HCT116 (cell line): ENCODE measurements around the gene IL1RAPL2. TPM values are rescaled to one million over a fixed set of nuclear protein-coding genes. Genes with fewer than 3 reads are reported as not detected.

ENCODE experiments used
- ATAC-seq: fragments of 200-7000 bp; cut with Tn5 transposase; 2 replicates; pipeline ENCODE4 v1.9.1; 2020; ENCODE audit warnings: mild to moderate bottlenecking, moderate library complexity
- BruUV-seq: library from RNA; stranded (reverse); fragments of 400-500 nt; replicated peaks from 2 replicates; lab custom pipeline; 2021; lab: Mats Ljungman, UMichigan
- CTCF ChIA-PET: fragments of 300-600 bp; sonication (Branson Sonifier 250); formaldehyde crosslinking; loops from one replicate; lab custom pipeline; 2021; ENCODE audit warnings: antibody characterized with exemption; lab: Charles Lee
- POLR2A ChIA-PET: fragments of 300-600, 350-600 bp; sonication (Branson Sonifier 250); formaldehyde crosslinking; loops from one replicate; lab custom pipeline; 2021; ENCODE audit warnings: antibody characterized with exemption; lab: Charles Lee
- RAD21 ChIA-PET, 2 experiments: fragments of 300-600 bp; sonication (Branson Sonifier 250); formaldehyde crosslinking; loops; one replicate each; lab custom pipeline; 2023; ENCODE audit warnings: low total read pairs in 2 of 2; ENCODE audit not compliant: uncharacterized antibody in 2 of 2, unreplicated experiment in 2 of 2, low non-redundant PET in 1 of 2; lab: Charles Lee
- DNase-seq: peaks from one replicate; pipeline ENCODE4 v3.0.0-alpha.2; 2010; ENCODE audit warnings: low read depth, low spot score
- H2AFZ ChIP-seq: fragments of 200-600 bp; shearing (Covaris generic), sonication (generic); 2 replicates; pipeline ENCODE4 v1.6.1; 2017; ENCODE audit warnings: low read depth, mixed run types, mixed read lengths, antibody characterized with exemption, low read length; ENCODE audit not compliant: poor library complexity, severe bottlenecking
- H3K27ac ChIP-seq: 2 replicates; pipeline ENCODE4 v1.5.1; 2012; ENCODE audit warnings: low read depth, low read length
- H3K27me3 ChIP-seq: fragments of 200-600 bp; sonication (generic); 2 replicates; pipeline ENCODE4 v1.6.1; 2016; ENCODE audit warnings: mixed run types, low read length, mixed read lengths; ENCODE audit not compliant: insufficient read depth
- H3K36me3 ChIP-seq, 2 experiments: fragments of 200-500 bp in 1 of 2; fragments of 200-600 bp in 1 of 2; sonication (Bioruptor generic) in 1 of 2; sonication (generic) in 1 of 2; 2 replicates each; pipeline versions ENCODE4 v1.5.1 to v1.6.1; 2014 to 2016; ENCODE audit warnings: low read length in 2 of 2, inconsistent platforms in 1 of 2, mixed read lengths in 1 of 2, mixed run types in 1 of 2; ENCODE audit not compliant: insufficient read depth in 2 of 2, control insufficient read depth in 1 of 2
- H3K4me1 ChIP-seq, 2 experiments: fragments of 200-600 bp in 1 of 2; sonication (generic) in 1 of 2; 2 replicates each; pipeline versions ENCODE4 v1.5.1 to v1.6.1; 2012 to 2017; ENCODE audit warnings: low read length in 2 of 2, inconsistent platforms in 1 of 2, mild to moderate bottlenecking in 1 of 2, mixed read lengths in 1 of 2, mixed run types in 1 of 2, moderate library complexity in 1 of 2; ENCODE audit not compliant: insufficient read depth in 2 of 2, control insufficient read depth in 1 of 2
- H3K4me2 ChIP-seq: fragments of 200-600 bp; sonication (generic); 2 replicates; pipeline ENCODE4 v1.6.1; 2017; ENCODE audit warnings: mixed run types, low read length, mixed read lengths
- H3K4me3 ChIP-seq, 2 experiments: fragments of 200-600 bp in 1 of 2; sonication (generic) in 1 of 2; replicated peaks in 1 of 2; 2 replicates each; pipeline ENCODE4 v1.5.1; 2011 to 2016; ENCODE audit warnings: low read length in 2 of 2, control low read depth in 1 of 2, low read depth in 1 of 2, mild to moderate bottlenecking in 1 of 2, mixed read lengths in 1 of 2, mixed run types in 1 of 2
- H3K79me2 ChIP-seq: fragments of 200-600 bp; sonication (generic); 2 replicates; pipeline ENCODE4 v1.6.1; 2017; ENCODE audit warnings: mild to moderate bottlenecking, mixed run types, low read length, moderate library complexity, mixed read lengths; ENCODE audit not compliant: insufficient read depth
- H3K9ac ChIP-seq: fragments of 200-600 bp; sonication (generic); 2 replicates; pipeline ENCODE4 v1.6.1; 2016; ENCODE audit warnings: low read length, mixed read lengths
- H3K9me2 ChIP-seq: fragments of 200-600 bp; sonication (generic), shearing (Covaris generic); 2 replicates; pipeline ENCODE4 v1.6.1; 2017; ENCODE audit warnings: mixed run types, mild to moderate bottlenecking, moderate library complexity; ENCODE audit not compliant: insufficient read depth
- H3K9me3 ChIP-seq, 2 experiments: fragments of 200-500 bp in 1 of 2; fragments of 200-600 bp in 1 of 2; sonication (Bioruptor generic) in 1 of 2; sonication (generic) in 1 of 2; 2 replicates each; pipeline ENCODE4 v1.6.1; 2014 to 2017; ENCODE audit warnings: low read length in 2 of 2, mixed read lengths in 2 of 2, inconsistent platforms in 1 of 2, low read depth in 1 of 2, mild to moderate bottlenecking in 1 of 2, mixed run types in 1 of 2, moderate library complexity in 1 of 2; ENCODE audit not compliant: control insufficient read depth in 1 of 2, insufficient read depth in 1 of 2
- H4K20me1 ChIP-seq: fragments of 200-600 bp; sonication (generic), shearing (Covaris generic); 2 replicates; pipeline ENCODE4 v1.6.1; 2017; ENCODE audit warnings: mixed run types, mild to moderate bottlenecking, moderate library complexity; ENCODE audit not compliant: insufficient read depth
- CEBPB ChIP-seq: IDR thresholded peaks from 2 replicates; pipeline ENCODE4 v1.6.1; 2012; ENCODE audit warnings: low read depth
- EZH2 ChIP-seq: fragments of 200-600 bp; sonication (generic); IDR thresholded peaks from 2 replicates; pipeline ENCODE4 v1.6.1; 2017; ENCODE audit warnings: antibody characterized with exemption, mixed run types
- EZH2phosphoT487 ChIP-seq: fragments of 200-600 bp; IDR thresholded peaks from 2 replicates; pipeline ENCODE4 v1.6.1; 2018; ENCODE audit warnings: antibody characterized with exemption, borderline replicate concordance
- POLR2A ChIP-seq: IDR thresholded peaks from 2 replicates; pipeline ENCODE4 v1.7.0; 2011; ENCODE audit warnings: borderline replicate concordance; ENCODE audit not compliant: insufficient read depth, insufficient read length; ENCODE audit errors: extremely low read depth
- POLR2AphosphoS5 ChIP-seq: IDR thresholded peaks from 2 replicates; pipeline ENCODE4 v1.6.1; 2011; ENCODE audit warnings: mild to moderate bottlenecking, low read depth, low read length, moderate library complexity
- RAD21 ChIP-seq: IDR thresholded peaks from 2 replicates; pipeline ENCODE4 v1.6.1; 2012; ENCODE audit warnings: low read depth, mild to moderate bottlenecking
- REST ChIP-seq: IDR thresholded peaks from 2 replicates; pipeline ENCODE4 v1.6.1; 2012; ENCODE audit warnings: low read depth
- TCF7L2 ChIP-seq: IDR thresholded peaks from 2 replicates; pipeline ENCODE4 v1.7.0; 2011; ENCODE audit warnings: borderline replicate concordance, inconsistent platforms; ENCODE audit not compliant: insufficient read depth, insufficient read length; ENCODE audit errors: extremely low read depth
- YY1 ChIP-seq: IDR thresholded peaks from 2 replicates; pipeline ENCODE4 v1.6.1; 2011; ENCODE audit warnings: low read length, low read depth, moderate library complexity, mild to moderate bottlenecking; ENCODE audit not compliant: insufficient replicate concordance; ENCODE audit errors: extremely low read depth
- ZFX ChIP-seq: fragments of 450-650 bp; IDR thresholded peaks from 2 replicates; pipeline ENCODE4 v1.6.1; 2017
- ZNF274 ChIP-seq: fragments of 200-500 bp; sonication (Bioruptor generic); IDR thresholded peaks from 2 replicates; pipeline ENCODE4 v1.6.1; 2014; ENCODE audit warnings: mild to moderate bottlenecking, low read depth, low read length, inconsistent platforms
- intact Hi-C: fragments of 100-400 bp; cut with micrococcal nuclease; formaldehyde crosslinking; loops from 2 replicates; pipeline ENCODE4 v1.10.0; 2022
- total RNA-seq: library from RNA; stranded (reverse); gene quantifications from one replicate; pipeline ENCODE4 v1.2.1, GENCODE V29; 2021; ENCODE audit not compliant: unreplicated experiment

Gene IL1RAPL2
- total RNA-seq, 1 experiment from 2014 or later: not detected

GRCh38 chrX:105775679-105776078 lies 1209.7 kb downstream of the IL1RAPL2 start:
- H3K27ac ChIP-seq: no peak overlapping the region
- no peak overlapping the region for H3K4me2 ChIP-seq
- H3K4me1 ChIP-seq: no peaks in the 10 kb centered on the region
- no peaks in the 10 kb centered on the region for H3K9me3 ChIP-seq
- no TSS peak for BruUV-seq
- RAD21 ChIA-PET: no interaction called here
- H3K36me3 ChIP-seq: no peaks in the 10 kb centered on the region
- intact Hi-C loops: no loop called here
- CTCF ChIA-PET: no interaction called here
- no peaks in the 10 kb centered on the region for H3K79me2 ChIP-seq
- DNase-seq (no peak), ATAC-seq (no peak)
- H4K20me1 ChIP-seq: no peaks in the 10 kb centered on the region
- TF ChIP-seq ZFX (no peak), POLR2A (no peak), CEBPB (no peak), REST (no peak), YY1 (no peak), TCF7L2 (no peak), ZNF274 (no peak), EZH2phosphoT487 (no peak), EZH2 (no peak), POLR2AphosphoS5 (no peak), RAD21 (no peak)
- no peaks in the 10 kb centered on the region for H3K27me3 ChIP-seq
- H3K4me3 ChIP-seq: no peak overlapping the region
- POLR2A ChIA-PET: no interaction called here
- H3K9me2 ChIP-seq: no peaks in the 10 kb centered on the region
- H3K9ac ChIP-seq: no peak overlapping the region
- H2AFZ ChIP-seq: no peak overlapping the region
